Nephron progenitor cell (in vitro differentiated cells): Measurements from ENCODE around the gene CA10.

Experiments
- DNase-seq: peaks from one replicate; pipeline ENCODE4 v3.0.0; 2021
- H3K27ac Mint-ChIP-seq: 2 replicates; pipeline ENCODE4 v1.8.0; 2021; ENCODE audit warnings: mild to moderate bottlenecking, moderate library complexity, mixed read lengths
- H3K27me3 Mint-ChIP-seq: 2 replicates; pipeline ENCODE4 v1.8.0; 2021; ENCODE audit warnings: mild to moderate bottlenecking, low read depth, mixed read lengths; ENCODE audit not compliant: poor library complexity
- H3K36me3 Mint-ChIP-seq: 2 replicates; pipeline ENCODE4 v1.8.0; 2021; ENCODE audit warnings: low read depth, mixed read lengths
- H3K4me1 Mint-ChIP-seq: 2 replicates; pipeline ENCODE4 v1.8.0; 2021; ENCODE audit warnings: mixed read lengths
- H3K4me3 Mint-ChIP-seq: 2 replicates; pipeline ENCODE4 v1.8.0; 2021; ENCODE audit warnings: mild to moderate bottlenecking, moderate library complexity, mixed read lengths
- H3K9me3 Mint-ChIP-seq: 2 replicates; pipeline ENCODE4 v1.8.0; 2021; ENCODE audit warnings: mild to moderate bottlenecking, moderate library complexity, mixed read lengths
- TF ChIP-seq, protein P1 (sequence below): fragments of 200-600 bp; sonication (generic); IDR thresholded peaks from 2 replicates; pipeline ENCODE4 v1.5.0; 2021; ENCODE audit warnings: antibody characterized with exemption

The CA10 gene

GRCh38 chr17:51954232-51954765, 204.2 kb downstream of the CA10 start:
- no peaks in the 10 kb centered on the region for H3K9me3 Mint-ChIP-seq
- TF ChIP-seq, protein P1, sequence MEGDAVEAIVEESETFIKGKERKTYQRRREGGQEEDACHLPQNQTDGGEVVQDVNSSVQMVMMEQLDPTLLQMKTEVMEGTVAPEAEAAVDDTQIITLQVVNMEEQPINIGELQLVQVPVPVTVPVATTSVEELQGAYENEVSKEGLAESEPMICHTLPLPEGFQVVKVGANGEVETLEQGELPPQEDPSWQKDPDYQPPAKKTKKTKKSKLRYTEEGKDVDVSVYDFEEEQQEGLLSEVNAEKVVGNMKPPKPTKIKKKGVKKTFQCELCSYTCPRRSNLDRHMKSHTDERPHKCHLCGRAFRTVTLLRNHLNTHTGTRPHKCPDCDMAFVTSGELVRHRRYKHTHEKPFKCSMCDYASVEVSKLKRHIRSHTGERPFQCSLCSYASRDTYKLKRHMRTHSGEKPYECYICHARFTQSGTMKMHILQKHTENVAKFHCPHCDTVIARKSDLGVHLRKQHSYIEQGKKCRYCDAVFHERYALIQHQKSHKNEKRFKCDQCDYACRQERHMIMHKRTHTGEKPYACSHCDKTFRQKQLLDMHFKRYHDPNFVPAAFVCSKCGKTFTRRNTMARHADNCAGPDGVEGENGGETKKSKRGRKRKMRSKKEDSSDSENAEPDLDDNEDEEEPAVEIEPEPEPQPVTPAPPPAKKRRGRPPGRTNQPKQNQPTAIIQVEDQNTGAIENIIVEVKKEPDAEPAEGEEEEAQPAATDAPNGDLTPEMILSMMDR, result no peak
- no peak for DNase-seq
- peaks cover 7% of the 10 kb centered on the region for H3K4me1 Mint-ChIP-seq
- H3K36me3 Mint-ChIP-seq, result no peaks in the 10 kb centered on the region
- H3K4me3 Mint-ChIP-seq, result no peak overlapping the region
- H3K27me3 Mint-ChIP-seq, result peaks cover 15% of the 10 kb centered on the region
- H3K27ac Mint-ChIP-seq, result no peak overlapping the region

DNA sequence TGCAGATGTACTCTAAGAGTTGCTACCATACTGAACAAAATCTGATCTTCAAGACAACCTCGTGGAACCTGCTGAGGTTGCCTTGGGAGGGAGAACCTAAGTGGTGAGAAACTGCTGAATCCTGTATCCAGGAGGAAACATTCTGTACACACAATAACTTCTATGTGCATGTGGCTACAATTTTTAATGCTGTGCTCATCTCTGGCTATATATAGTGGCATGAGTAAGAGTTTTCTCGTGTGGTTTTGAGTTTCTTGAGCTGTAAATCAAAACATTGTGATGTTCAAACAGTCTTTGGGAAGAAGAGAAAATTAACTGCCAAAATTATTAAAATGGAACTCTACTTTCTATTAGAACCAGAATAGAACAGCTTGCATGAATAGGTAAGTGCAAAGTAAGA, 206.8 kb downstream of the CA10 start:
- DNase-seq, result no peak
- Mint-ChIP-seq H3K4me3 (no peak overlapping the region), H3K9me3 (no peaks in the 10 kb centered on the region), H3K27ac (no peak overlapping the region), H3K27me3 (peaks cover 15% of the 10 kb centered on the region), H3K4me1 (no peaks in the 10 kb centered on the region), H3K36me3 (no peaks in the 10 kb centered on the region)
- TF ChIP-seq, protein P1, result no peak

DNA sequence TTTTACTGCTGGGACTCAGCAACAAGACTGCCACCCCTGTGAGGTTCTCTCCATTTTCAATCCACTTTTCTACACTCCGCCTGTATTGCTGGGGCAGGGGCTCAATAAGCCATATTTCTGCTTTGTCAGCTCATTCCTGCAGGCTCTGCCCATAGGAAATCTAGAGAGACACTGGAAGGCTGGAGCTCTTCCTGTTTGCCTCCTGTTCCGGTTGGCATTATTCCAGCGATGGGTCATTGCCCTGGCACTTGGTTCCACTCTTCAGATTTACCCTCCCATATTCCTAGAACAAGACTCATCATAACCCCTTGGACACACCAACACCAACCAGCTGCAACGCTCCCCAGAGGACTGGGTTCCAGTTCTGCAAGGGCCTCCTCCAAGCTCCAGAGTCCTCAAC, 210.4 kb downstream of the CA10 start:
- Mint-ChIP-seq H3K27ac (no peak overlapping the region), H3K9me3 (no peaks in the 10 kb centered on the region), H3K4me1 (no peaks in the 10 kb centered on the region), H3K36me3 (no peaks in the 10 kb centered on the region), H3K4me3 (no peak overlapping the region), H3K27me3 (peaks cover 10% of the 10 kb centered on the region)
- no peak for DNase-seq
- TF ChIP-seq, protein P1, result no peak

GRCh38 chr17:51947160-51947735, 211.3 kb downstream of the CA10 start:
- DNase-seq, result no peak

GRCh38 chr17:51946311-51946710, 212.2 kb downstream of the CA10 start:
- no peak overlapping the region for H3K27ac Mint-ChIP-seq
- H3K9me3 Mint-ChIP-seq, result no peaks in the 10 kb centered on the region
- H3K36me3 Mint-ChIP-seq, result no peaks in the 10 kb centered on the region
- H3K27me3 Mint-ChIP-seq, result peaks cover 5% of the 10 kb centered on the region
- DNase-seq, result no peak
- TF ChIP-seq, protein P1, result no peak
- H3K4me3 Mint-ChIP-seq, result no peak overlapping the region
- H3K4me1 Mint-ChIP-seq, result no peaks in the 10 kb centered on the region

More at GRCh38 chr17:51947160-51947735, 211.3 kb downstream of the CA10 start:
- no peaks in the 10 kb centered on the region for H3K36me3 Mint-ChIP-seq
- TF ChIP-seq, protein P1, result no peak
- H3K9me3 Mint-ChIP-seq, result no peaks in the 10 kb centered on the region
- no peaks in the 10 kb centered on the region for H3K4me1 Mint-ChIP-seq
- H3K4me3 Mint-ChIP-seq, result no peak overlapping the region
- H3K27ac Mint-ChIP-seq, result no peak overlapping the region
- H3K27me3 Mint-ChIP-seq, result peaks cover 10% of the 10 kb centered on the region

DNA sequence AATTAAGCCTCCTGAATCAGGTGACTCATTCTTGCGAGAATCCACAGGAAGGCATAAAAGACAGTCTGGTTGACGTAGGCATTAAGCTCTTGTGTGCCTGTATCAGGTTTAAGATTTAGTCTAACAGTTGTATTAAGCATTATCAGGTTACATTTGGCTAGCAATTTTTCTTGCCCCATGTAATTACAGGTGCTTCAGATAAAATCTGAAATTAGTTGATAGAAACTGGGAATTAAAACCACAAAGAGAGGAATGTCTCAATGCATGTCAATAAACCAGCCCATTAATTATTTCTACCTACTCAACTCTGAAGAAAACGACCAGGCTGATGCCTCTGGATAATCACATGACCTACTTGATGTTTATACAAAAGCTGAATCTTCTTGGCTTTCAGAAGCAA, 217.2 kb downstream of the CA10 start:
- Mint-ChIP-seq H3K4me1 (no peaks in the 10 kb centered on the region), H3K27ac (no peak overlapping the region), H3K36me3 (no peaks in the 10 kb centered on the region), H3K4me3 (no peak overlapping the region), H3K27me3 (no peaks in the 10 kb centered on the region), H3K9me3 (no peaks in the 10 kb centered on the region)
- no peak for DNase-seq
- TF ChIP-seq, protein P1, result no peak
